H1 (cell line): ENCODE results near the gene ANKRD2. TPM values are rescaled to one million over a fixed set of nuclear protein-coding genes. Genes with fewer than 3 reads are reported as not detected.

Experiments used
- CTCF ChIA-PET: fragments of 300-600 bp; sonication (Branson Sonifier 250); formaldehyde crosslinking; loops from one replicate; lab custom pipeline; 2021; ENCODE audit not compliant: partially characterized antibody; lab: Charles Lee
- POLR2A ChIA-PET: fragments of 300-600 bp; sonication (Branson Sonifier 250); formaldehyde crosslinking; loops from one replicate; lab custom pipeline; 2021; ENCODE audit warnings: inconsistent platforms; ENCODE audit not compliant: partially characterized antibody; lab: Charles Lee
- DNase-seq, 2 experiments: peaks; one replicate each; pipeline versions ENCODE4 v3.0.0 to v3.0.0-alpha.2; 2010 to 2022; ENCODE audit warnings: low spot score in 2 of 2, low read depth in 1 of 2, mixed read lengths in 1 of 2
- FAIRE-seq: peaks from 2 replicates; lab custom pipeline; 2011; peaks lifted over from hg19 to GRCh38; lab: Jason Lieb, UNC
- H2AFZ ChIP-seq: 2 replicates; pipeline ENCODE4 v1.8.1; 2012; ENCODE audit warnings: low read length, inconsistent platforms
- H2AK5ac ChIP-seq: 2 replicates; pipeline ENCODE4 v1.6.1; 2013; ENCODE audit warnings: low read depth, low read length
- H2BK120ac ChIP-seq: replicated peaks from 2 replicates; pipeline ENCODE3; 2013; ENCODE audit warnings: low read depth, low read length, inconsistent platforms
- H2BK12ac ChIP-seq: 2 replicates; pipeline ENCODE4 v1.6.1; 2013; ENCODE audit warnings: low read depth, low read length
- H2BK15ac ChIP-seq: 2 replicates; pipeline ENCODE4 v1.6.1; 2013; ENCODE audit warnings: low read length
- H2BK20ac ChIP-seq: 2 replicates; pipeline ENCODE4 v1.6.1; 2013; ENCODE audit warnings: low read length
- H2BK5ac ChIP-seq: 2 replicates; pipeline ENCODE4 v1.6.1; 2013; ENCODE audit warnings: low read depth, low read length
- H3K14ac ChIP-seq: 2 replicates; pipeline ENCODE4 v1.6.1; 2013; ENCODE audit warnings: inconsistent platforms; ENCODE audit not compliant: insufficient read length
- H3K18ac ChIP-seq: 2 replicates; pipeline ENCODE4 v1.6.1; 2013; ENCODE audit warnings: low read length; ENCODE audit errors: extremely low read depth
- H3K23ac ChIP-seq: 2 replicates; pipeline ENCODE4 v1.6.1; 2013; ENCODE audit warnings: inconsistent platforms; ENCODE audit not compliant: insufficient read length
- H3K23me2 ChIP-seq: 2 replicates; pipeline ENCODE4 v1.6.1; 2013; ENCODE audit warnings: low read depth, low read length
- H3K27ac ChIP-seq: 2 replicates; pipeline ENCODE4 v1.6.1; 2011; ENCODE audit warnings: low read depth, low read length, inconsistent platforms
- H3K27me3 ChIP-seq, 4 experiments: replicated peaks in 1 of 4; 1 replicate in 1 of 4; 2 replicates in 3 of 4; pipeline versions ENCODE4 v1.6.1 to v1.8.1; 2011 to 2013; ENCODE audit warnings: low read length in 3 of 4, mild to moderate bottlenecking in 3 of 4, inconsistent platforms in 2 of 4, mixed read lengths in 2 of 4, moderate library complexity in 1 of 4; ENCODE audit not compliant: control insufficient read depth in 3 of 4, insufficient read depth in 3 of 4; ENCODE audit errors: extremely low read depth in 1 of 4
- H3K36me3 ChIP-seq, 4 experiments: 2 replicates each; pipeline versions ENCODE4 v1.6.1 to v1.8.1; 2011 to 2013; ENCODE audit warnings: mild to moderate bottlenecking in 4 of 4, low read length in 3 of 4, moderate library complexity in 2 of 4, control low read depth in 1 of 4, inconsistent platforms in 1 of 4; ENCODE audit not compliant: insufficient read depth in 4 of 4, control insufficient read depth in 2 of 4
- H3K4ac ChIP-seq: replicated peaks from 2 replicates; pipeline ENCODE3; 2013; ENCODE audit warnings: low read length, low read depth, mixed read lengths, inconsistent platforms; ENCODE audit not compliant: insufficient read length
- H3K4me1 ChIP-seq, 4 experiments: replicated peaks in 1 of 4; 1 replicate in 1 of 4; 2 replicates in 3 of 4; pipeline versions ENCODE4 v1.6.1 to v1.8.1; 2011 to 2013; ENCODE audit warnings: low read length in 3 of 4, inconsistent platforms in 2 of 4, mixed read lengths in 1 of 4; ENCODE audit not compliant: insufficient read depth in 4 of 4, control insufficient read depth in 3 of 4
- H3K4me2 ChIP-seq, 2 experiments: 2 replicates each; pipeline versions ENCODE4 v1.6.1 to v1.8.1; 2011 to 2013; ENCODE audit warnings: low read depth in 2 of 2, low read length in 2 of 2, control low read depth in 1 of 2, inconsistent platforms in 1 of 2, mild to moderate bottlenecking in 1 of 2; ENCODE audit not compliant: insufficient read depth in 1 of 2
- H3K4me3 ChIP-seq, 4 experiments: fragments of 200-600, 300-600 bp in 1 of 4; sonication (generic), shearing (Covaris generic), sonication (Bioruptor Twin) in 1 of 4; 2 replicates each; pipeline versions ENCODE4 v1.5.1 to v1.8.1; 2011 to 2016; ENCODE audit warnings: low read length in 4 of 4, low read depth in 3 of 4, control low read depth in 2 of 4, inconsistent platforms in 2 of 4, mild to moderate bottlenecking in 2 of 4, mixed read lengths in 1 of 4, moderate library complexity in 1 of 4; ENCODE audit not compliant: insufficient read depth in 2 of 4; ENCODE audit errors: extremely low read depth in 1 of 4
- H3K56ac ChIP-seq: replicated peaks from 2 replicates; pipeline ENCODE3; 2013; ENCODE audit warnings: low read depth, mild to moderate bottlenecking, mixed read lengths, low read length, inconsistent platforms; ENCODE audit not compliant: insufficient read length
- H3K79me1 ChIP-seq: 2 replicates; pipeline ENCODE4 v1.6.1; 2013; ENCODE audit warnings: low read depth, low read length, control low read depth
- H3K79me2 ChIP-seq, 2 experiments: 2 replicates each; pipeline versions ENCODE4 v1.6.1 to v1.8.1; 2012 to 2013; ENCODE audit warnings: low read length in 2 of 2, mild to moderate bottlenecking in 2 of 2, inconsistent platforms in 1 of 2; ENCODE audit not compliant: insufficient read depth in 2 of 2, control insufficient read depth in 1 of 2
- H3K9ac ChIP-seq, 4 experiments: replicated peaks in 1 of 4; 1 replicate in 1 of 4; 2 replicates in 3 of 4; pipeline versions ENCODE4 v1.6.1 to v1.8.1; 2011 to 2013; ENCODE audit warnings: low read depth in 3 of 4, low read length in 3 of 4, control low read depth in 2 of 4, mild to moderate bottlenecking in 2 of 4, moderate library complexity in 2 of 4, inconsistent platforms in 1 of 4; ENCODE audit errors: extremely low read depth in 1 of 4
- H3K9me3 ChIP-seq, 2 experiments: 2 replicates each; pipeline versions ENCODE4 v1.6.1 to v1.8.1; 2012 to 2013; ENCODE audit warnings: mild to moderate bottlenecking in 2 of 2, moderate library complexity in 2 of 2, control low read depth in 1 of 2, inconsistent platforms in 1 of 2, low read depth in 1 of 2, low read length in 1 of 2, mixed read lengths in 1 of 2; ENCODE audit not compliant: insufficient read depth in 2 of 2
- H4K20me1 ChIP-seq, 2 experiments: replicated peaks in 1 of 2; 2 replicates each; pipeline versions ENCODE3 to v1.8.1; 2011 to 2013; ENCODE audit warnings: inconsistent platforms in 2 of 2, low read length in 2 of 2, mild to moderate bottlenecking in 1 of 2; ENCODE audit not compliant: insufficient read depth in 2 of 2, control insufficient read depth in 1 of 2
- H4K5ac ChIP-seq: 2 replicates; pipeline ENCODE4 v1.6.1; 2013; ENCODE audit warnings: low read length, low read depth, mixed read lengths, inconsistent platforms; ENCODE audit not compliant: insufficient read length
- H4K8ac ChIP-seq: 2 replicates; pipeline ENCODE4 v1.8.0; 2013; ENCODE audit warnings: mild to moderate bottlenecking, moderate library complexity, low read length, inconsistent platforms; ENCODE audit not compliant: insufficient read depth; ENCODE audit errors: extremely low read depth
- H4K91ac ChIP-seq: replicated peaks from 2 replicates; pipeline ENCODE3; 2013; ENCODE audit warnings: low read length, mixed read lengths, inconsistent platforms; ENCODE audit not compliant: insufficient read length
- BACH1 ChIP-seq: IDR thresholded peaks from 2 replicates; pipeline ENCODE4 v1.6.1; 2012; ENCODE audit warnings: low read length, improper control_type of control experiment
- EP300 ChIP-seq, 2 experiments: IDR thresholded peaks; 1 replicate in 1 of 2; 2 replicates in 1 of 2; pipeline ENCODE4 v1.6.1; 2011 to 2012; ENCODE audit warnings: low read depth in 2 of 2, low read length in 2 of 2, mild to moderate bottlenecking in 2 of 2, borderline replicate concordance in 1 of 2, inconsistent platforms in 1 of 2, moderate library complexity in 1 of 2
- GABPA ChIP-seq: IDR thresholded peaks from 2 replicates; pipeline ENCODE4 v1.6.1; 2011; ENCODE audit warnings: mild to moderate bottlenecking, low read length, moderate library complexity, borderline replicate concordance; ENCODE audit not compliant: insufficient read depth
- HDAC2 ChIP-seq, 2 experiments: fragments of 300-600 bp in 1 of 2; sonication (generic) in 1 of 2; IDR thresholded peaks; 2 replicates each; pipeline ENCODE4 v1.6.1; 2011 to 2012; ENCODE audit warnings: low read depth in 2 of 2, low read length in 2 of 2, mild to moderate bottlenecking in 2 of 2, moderate library complexity in 2 of 2, borderline replicate concordance in 1 of 2, inconsistent platforms in 1 of 2
- JUN ChIP-seq: IDR thresholded peaks from 2 replicates; pipeline ENCODE4 v1.6.1; 2011; ENCODE audit warnings: low read depth, mild to moderate bottlenecking, improper control_type of control experiment, low read length
- JUND ChIP-seq: IDR thresholded peaks from 2 replicates; pipeline ENCODE4 v1.6.1; 2011; ENCODE audit warnings: mild to moderate bottlenecking, improper control_type of control experiment, low read length
- NANOG ChIP-seq: IDR thresholded peaks from 2 replicates; pipeline ENCODE4 v1.6.1; 2011; ENCODE audit warnings: low read length, low read depth, mild to moderate bottlenecking, inconsistent platforms; ENCODE audit not compliant: insufficient read depth, poor library complexity, severe bottlenecking
- POLR2A ChIP-seq, 2 experiments: IDR thresholded peaks; 1 replicate in 1 of 2; 2 replicates in 1 of 2; pipeline ENCODE4 v1.6.1; 2011; ENCODE audit warnings: low read depth in 2 of 2, low read length in 2 of 2, mild to moderate bottlenecking in 2 of 2; ENCODE audit errors: control extremely low read depth in 1 of 2
- POU5F1 ChIP-seq: IDR thresholded peaks from 2 replicates; pipeline ENCODE4 v1.6.1; 2011; ENCODE audit warnings: low read depth, mild to moderate bottlenecking, low read length, moderate library complexity
- RXRA ChIP-seq: IDR thresholded peaks from 2 replicates; pipeline ENCODE4 v1.6.1; 2011; ENCODE audit warnings: low read depth, mild to moderate bottlenecking, low read length, moderate library complexity; ENCODE audit not compliant: insufficient read depth
- SP2 ChIP-seq: IDR thresholded peaks from 2 replicates; pipeline ENCODE4 v1.6.1; 2012; ENCODE audit warnings: mild to moderate bottlenecking, low read length, inconsistent platforms
- SP4 ChIP-seq: IDR thresholded peaks from 2 replicates; pipeline ENCODE4 v1.6.1; 2012; ENCODE audit warnings: low read length, inconsistent platforms
- TBP ChIP-seq: IDR thresholded peaks from 2 replicates; pipeline ENCODE4 v1.6.1; 2011; ENCODE audit warnings: low read depth, low read length, improper control_type of control experiment
- TEAD4 ChIP-seq: IDR thresholded peaks from 2 replicates; pipeline ENCODE4 v1.6.1; 2012; ENCODE audit warnings: low read depth, low read length, inconsistent platforms, mixed read lengths
- YY1 ChIP-seq: IDR thresholded peaks from 2 replicates; pipeline ENCODE4 v1.6.1; 2011; ENCODE audit warnings: low read depth, mild to moderate bottlenecking, low read length
- WGBS, 2 experiments: shearing (Covaris generic) in 1 of 2; methylation state at CpG; one replicate each; pipeline versions ENCODE4 v1.1.6 to v1.1.7; 2013 to 2015; ENCODE audit warnings: low lambda C conversion rate in 2 of 2, mixed read lengths in 2 of 2, inconsistent platforms in 1 of 2, low coverage in 1 of 2, missing lambda C conversion rate in 1 of 2; ENCODE audit not compliant: insufficient replicate concordance in 2 of 2, insufficient coverage in 1 of 2, insufficient read length in 1 of 2; ENCODE audit errors: extremely low coverage in 1 of 2, missing lambda C conversion rate in 1 of 2; 5-methylcytosine and 5-hydroxymethylcytosine counted together
- polyA plus RNA-seq, 7 experiments: library from polyadenylated mRNA; depleted of rRNA in 3 of 7; stranded (reverse) in 5 of 7; unstranded in 2 of 7; fragments of >200 nt in 5 of 7; fragments of 200-250 nt in 2 of 7; gene quantifications; 1 replicate in 5 of 7; 2 replicates in 1 of 7; 4 replicates in 1 of 7; pipeline versions ENCODE4 v1.2.1 to v1.2.3, GENCODE V29; 2011 to 2013; ENCODE audit warnings: missing spikeins in 2 of 7, mixed read lengths in 2 of 7
- total RNA-seq: library from RNA; stranded (reverse); fragmentation: NEBNext Ultra II Directional; extraction: Animal tissue kit (Norgen Biotek cat#: 25700); gene quantifications from 2 replicates; pipeline ENCODE4 v1.2.1, GENCODE V29; 2021

Gene ANKRD2
- total and polyA plus RNA-seq, 2 of the 8 experiments (the other 6 are each of a cell fraction or from before 2014, with no cell fraction given): not detected

DNA sequence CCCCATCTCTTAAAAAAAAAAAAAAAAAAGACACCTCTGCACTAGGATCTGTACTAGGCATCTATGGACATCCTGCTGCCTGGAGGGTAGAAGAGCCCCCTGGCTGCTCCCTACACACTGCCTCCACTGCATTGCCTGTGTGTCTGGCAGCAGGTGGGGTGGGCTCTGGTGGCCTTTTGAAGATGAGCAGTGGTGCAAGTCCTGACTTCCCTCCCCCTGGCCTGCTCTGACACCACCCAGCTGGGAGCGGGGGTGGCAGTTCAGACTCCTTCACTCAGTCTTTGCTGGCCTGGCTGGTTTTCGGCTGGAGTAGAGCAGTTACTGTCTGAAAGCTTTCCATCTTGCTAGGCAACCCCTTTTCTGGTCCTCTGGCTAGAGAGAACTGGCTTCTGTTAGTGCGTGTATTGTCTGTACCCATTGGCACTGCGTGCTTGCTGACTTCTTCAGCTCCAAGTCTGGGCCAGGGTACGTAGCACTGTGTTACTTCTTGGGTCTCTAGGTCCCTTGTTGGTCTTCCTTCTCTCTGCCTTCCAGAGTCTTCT, 34.6 kb downstream of the ANKRD2 start:
- Histone ChIP-seq H2BK12ac (no peak overlapping the region), H2BK15ac (no peak overlapping the region), H3K27me3 (no peaks in the 10 kb centered on the region), H3K23me2 (no peaks in the 10 kb centered on the region), H3K4me1 (peaks cover 0 to 3% (median 2%) of the 10 kb centered on the region in 4 experiments; a peak in 5 of 7 replicates), H3K36me3 (no peaks in the 10 kb centered on the region), H3K56ac (no peak overlapping the region), H4K5ac (no peak overlapping the region), H3K79me2 (no peaks in the 10 kb centered on the region), H2BK20ac (no peak overlapping the region), H3K23ac (no peak overlapping the region), H3K4me2 (no peak overlapping the region), H2BK120ac (no peak overlapping the region), H3K18ac (no peak overlapping the region), H3K9ac (no peak overlapping the region), H3K9me3 (no peaks in the 10 kb centered on the region), H3K4me3 (no peak overlapping the region), H3K79me1 (no peaks in the 10 kb centered on the region), H4K20me1 (no peaks in the 10 kb centered on the region), H2AFZ (no peak overlapping the region), H3K14ac (no peak overlapping the region), H2BK5ac (no peak overlapping the region), H3K27ac (no peak overlapping the region), H3K4ac (no peak overlapping the region), H4K91ac (no peak overlapping the region), H4K8ac (no peak overlapping the region), H2AK5ac (no peak overlapping the region)
- no peak for DNase-seq
- FAIRE-seq: no peak
- ChIA-PET POLR2A (no interaction called here), CTCF (interaction anchor here (0.5 to 12.2 kb wide), 6 partner anchors 16 to 125 kb away, joined by 3 to 152 read pairs (median 10); partner anchors contain the start of gene ANKRD2)
- 94% methylated on average over 5 of the region's 5 CpGs; no CpG with 5 or more reads in 1 of the 2 experiments for WGBS, 2 experiments
- no peak for TF ChIP-seq NANOG
- TF ChIP-seq RXRA: no peak
- no peak for TF ChIP-seq BACH1
- TF ChIP-seq GABPA: no peak
- TF ChIP-seq POU5F1: no peak
- no peak for TF ChIP-seq YY1
- no peak for TF ChIP-seq SP2
- no peak for TF ChIP-seq JUND
- no peak for TF ChIP-seq HDAC2 (IDR thresholded peaks at IDR 0.05; ENCODE audit: borderline replicate concordance in 1 of 2, low read depth in 2 of 2, low read length in 2 of 2)
- no peak for TF ChIP-seq EP300 (IDR thresholded peaks at IDR 0.05; ENCODE audit: borderline replicate concordance in 1 of 2, low read depth in 2 of 2, low read length in 2 of 2)
- no peak for TF ChIP-seq POLR2A (IDR thresholded peaks at IDR 0.05; ENCODE audit: control extremely low read depth in 1 of 2, low read depth in 2 of 2, low read length in 2 of 2)
- no peak for TF ChIP-seq TBP
- TF ChIP-seq TEAD4: no peak
- no peak for TF ChIP-seq JUN
- no peak for TF ChIP-seq SP4
